GM21381 (cell line): ENCODE data around the gene MGAT5.

Source experiments
- ATAC-seq: cut with Tn5 transposase; IDR thresholded peaks from one replicate; pipeline ENCODE4 v1.9.1; 2021; ENCODE audit warnings: mild to moderate bottlenecking, moderate library complexity; ENCODE audit not compliant: unreplicated experiment

The MGAT5 gene

DNA sequence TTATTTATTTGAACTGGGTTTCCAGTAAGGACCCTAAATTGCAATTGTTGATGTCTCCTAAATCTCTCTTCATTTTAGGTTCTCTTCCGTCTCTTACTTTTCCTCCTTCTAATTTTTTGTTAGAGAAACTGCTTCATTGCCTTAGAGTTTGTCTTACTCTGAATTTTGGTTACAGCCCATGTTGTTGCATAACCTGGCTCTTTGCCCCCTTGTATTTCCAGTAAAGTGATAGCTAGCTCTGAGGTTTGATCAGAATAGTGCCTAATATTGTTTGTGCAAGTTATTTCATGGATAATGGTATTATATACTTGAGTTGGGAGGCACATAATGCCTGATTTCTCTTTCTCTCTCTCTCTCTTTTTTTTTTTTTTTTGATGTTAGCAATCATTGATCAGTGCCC, 71.8 kb downstream of the MGAT5 start:
- ATAC-seq, result no peak

DNA sequence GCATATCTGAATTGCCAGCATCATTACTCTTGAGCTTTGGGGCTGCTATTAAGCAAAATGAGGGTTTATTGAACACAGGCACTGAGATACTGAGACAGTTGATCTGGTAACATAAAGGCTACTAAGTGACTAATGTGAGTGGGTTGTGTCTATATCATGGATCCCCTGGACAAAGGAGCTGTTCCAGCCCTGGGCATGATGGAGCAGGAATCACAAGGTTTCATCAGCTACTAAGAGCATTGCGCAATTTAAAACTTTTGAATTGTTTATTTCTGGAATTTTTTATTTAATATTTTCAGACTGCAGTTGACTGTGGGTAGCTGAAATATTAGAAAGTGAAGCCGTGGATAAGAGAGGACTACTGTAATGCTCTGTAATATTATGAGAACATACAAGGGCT, 73.5 kb downstream of the MGAT5 start:
- ATAC-seq, result no peak

DNA sequence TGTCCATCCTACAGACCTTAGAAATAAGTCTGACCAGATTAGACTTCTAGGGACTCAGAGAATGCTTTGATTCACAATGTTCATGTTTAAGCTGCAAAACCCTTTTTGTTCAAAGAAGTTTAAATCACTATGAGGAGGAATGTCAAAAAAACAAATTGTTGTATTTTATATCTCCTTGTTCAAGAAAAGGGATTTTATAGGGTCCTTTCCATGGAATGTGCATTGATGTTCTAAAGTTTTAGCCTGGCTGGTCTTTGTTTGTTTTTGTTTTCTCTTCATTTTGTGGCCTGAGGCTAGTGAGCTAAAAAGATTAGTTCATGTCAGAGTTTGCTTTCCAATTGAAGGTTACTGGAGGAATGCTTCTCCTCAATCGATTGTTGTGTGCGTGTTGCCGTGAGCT, 77.2 kb downstream of the MGAT5 start:
- ATAC-seq, result no peak

DNA sequence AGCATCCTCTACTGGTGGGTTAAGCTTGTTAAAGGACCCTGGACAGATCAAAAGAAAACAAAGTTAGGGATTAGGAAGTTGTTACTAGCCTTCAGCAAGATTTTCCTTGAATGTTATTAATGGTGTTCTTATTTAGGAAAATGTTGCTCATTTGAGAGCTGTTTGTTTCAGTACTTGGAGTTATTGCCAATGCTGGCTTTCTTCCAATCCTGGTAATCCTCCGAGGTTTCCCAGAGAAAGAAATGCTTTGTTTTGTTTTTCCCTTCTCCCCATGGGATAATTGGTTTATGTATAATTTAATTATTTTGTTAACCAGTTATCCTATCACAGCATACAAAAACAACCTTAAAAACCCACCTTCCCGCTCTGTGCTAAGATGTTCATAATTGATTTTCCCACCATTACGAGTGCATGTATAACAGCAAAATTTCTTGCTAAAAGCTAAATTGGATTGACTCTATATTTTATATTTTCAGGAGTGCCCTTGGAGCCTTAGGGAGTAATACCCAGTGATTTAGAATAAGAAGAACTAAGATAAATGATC, 79.8 kb downstream of the MGAT5 start:
- ATAC-seq, result no peak

DNA sequence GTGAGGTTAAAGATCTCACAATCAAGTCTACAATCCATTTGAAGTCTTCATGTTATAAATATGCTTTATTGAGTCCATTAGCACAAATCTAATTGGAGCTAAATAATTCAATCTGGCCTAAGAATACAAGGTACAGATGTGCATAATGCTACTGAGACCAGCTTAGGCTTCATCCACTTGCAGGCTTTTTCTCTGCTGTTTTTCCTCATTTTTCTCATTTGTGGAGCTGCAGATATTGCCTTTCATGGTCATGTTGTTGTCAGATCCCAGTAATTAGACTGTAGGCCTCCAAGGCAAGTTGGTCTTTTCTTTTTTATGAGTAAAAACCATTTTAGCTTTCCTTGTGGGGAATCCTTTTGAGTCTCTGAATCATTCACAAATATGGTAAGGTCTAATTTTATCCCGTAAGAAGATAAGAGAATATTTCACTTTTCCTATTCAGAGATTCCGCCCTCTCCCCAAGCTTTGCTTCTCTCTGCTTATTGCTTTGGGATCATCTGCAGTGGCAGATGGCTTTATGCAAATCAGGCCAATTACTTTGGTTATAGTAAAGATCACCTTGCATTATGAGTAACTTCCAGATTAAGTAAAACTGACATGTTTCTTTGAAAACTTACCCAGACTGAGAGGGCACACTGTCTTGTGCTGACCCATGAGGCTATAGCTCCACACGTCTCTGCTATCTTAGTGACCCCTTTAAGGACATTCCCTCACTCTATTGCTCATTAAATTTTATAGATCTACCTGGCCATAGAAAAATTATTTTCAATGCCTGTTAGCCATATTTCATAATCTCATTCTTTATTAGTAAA, 80.9 kb downstream of the MGAT5 start:
- no peak for ATAC-seq

DNA sequence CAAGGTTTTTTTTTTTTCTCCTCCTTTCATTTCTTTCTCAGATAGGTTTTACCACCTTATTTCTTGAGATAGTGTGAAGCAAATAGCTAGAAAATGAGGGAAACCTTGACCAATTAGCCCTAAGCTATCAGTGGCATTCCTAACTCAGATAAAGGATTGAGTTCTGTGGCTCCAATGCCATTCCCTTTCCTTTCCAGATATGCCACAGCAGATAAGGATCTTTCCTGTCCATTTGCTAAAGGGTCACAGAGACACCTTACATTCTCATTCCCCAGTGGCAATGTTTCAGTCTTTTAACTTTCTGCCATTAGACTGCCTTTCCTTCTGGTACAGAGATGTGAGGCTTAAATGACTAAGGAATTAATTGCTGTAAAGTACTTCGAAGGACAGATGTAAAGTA, 81.7 kb downstream of the MGAT5 start:
- no peak for ATAC-seq

DNA sequence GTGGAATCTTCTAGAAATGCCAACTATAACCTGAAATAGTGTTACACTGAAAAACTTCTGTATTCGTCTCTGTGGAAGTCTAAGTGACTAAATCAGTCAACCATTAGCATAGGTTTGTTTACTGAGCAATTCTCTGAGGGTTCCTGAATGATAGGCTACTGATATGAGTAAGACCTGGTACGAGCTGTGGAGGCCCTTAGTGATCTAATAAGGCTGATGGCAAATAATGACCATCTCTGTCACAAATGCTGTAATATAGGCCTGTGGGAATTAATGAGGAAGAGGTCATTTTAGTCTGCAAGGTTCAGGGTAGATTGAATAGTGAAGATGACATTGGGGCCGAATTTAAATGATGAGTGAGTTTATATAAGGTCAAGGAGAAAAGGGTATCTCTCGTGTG, 82.5 kb downstream of the MGAT5 start:
- ATAC-seq, result peak; percentile 87

DNA sequence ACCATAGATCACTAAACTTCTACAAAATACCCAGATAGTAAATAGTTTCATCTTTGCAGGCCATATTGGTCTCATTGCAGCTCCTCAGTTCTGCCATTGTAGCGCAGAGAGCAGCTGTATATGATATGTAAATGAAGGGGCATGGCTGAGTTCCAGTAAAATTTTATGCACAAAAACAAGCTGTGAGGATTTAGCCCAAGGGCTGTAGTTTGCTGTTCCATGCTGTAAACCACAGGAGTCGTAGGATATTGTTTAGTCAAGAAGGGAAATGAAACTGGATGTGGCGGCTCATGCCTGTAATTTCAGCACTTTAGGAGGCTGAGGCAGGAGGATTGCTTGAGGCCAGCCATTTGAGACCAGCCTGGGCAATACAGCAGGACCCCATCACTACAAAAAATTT, 83.0 kb downstream of the MGAT5 start:
- no peak for ATAC-seq

DNA sequence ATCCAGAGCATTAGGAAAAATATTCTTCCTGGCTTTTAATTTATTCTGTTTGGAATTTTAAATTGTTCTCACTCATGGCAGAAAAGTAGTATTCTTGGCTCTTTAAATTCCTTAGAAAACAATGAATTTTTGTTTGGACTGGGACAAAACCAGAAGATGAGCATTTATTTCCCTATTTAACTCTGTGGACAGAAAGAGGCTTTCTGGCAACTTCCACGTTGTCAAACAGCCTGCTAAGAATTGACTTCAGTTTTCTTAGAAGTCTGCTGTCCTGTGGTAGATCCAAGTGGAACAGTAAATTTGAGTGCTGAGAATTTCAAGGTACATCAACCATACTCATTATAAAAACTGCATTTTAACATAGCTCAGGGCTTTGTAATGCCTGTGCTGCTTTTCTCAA, 83.8 kb downstream of the MGAT5 start:
- no peak for ATAC-seq

DNA sequence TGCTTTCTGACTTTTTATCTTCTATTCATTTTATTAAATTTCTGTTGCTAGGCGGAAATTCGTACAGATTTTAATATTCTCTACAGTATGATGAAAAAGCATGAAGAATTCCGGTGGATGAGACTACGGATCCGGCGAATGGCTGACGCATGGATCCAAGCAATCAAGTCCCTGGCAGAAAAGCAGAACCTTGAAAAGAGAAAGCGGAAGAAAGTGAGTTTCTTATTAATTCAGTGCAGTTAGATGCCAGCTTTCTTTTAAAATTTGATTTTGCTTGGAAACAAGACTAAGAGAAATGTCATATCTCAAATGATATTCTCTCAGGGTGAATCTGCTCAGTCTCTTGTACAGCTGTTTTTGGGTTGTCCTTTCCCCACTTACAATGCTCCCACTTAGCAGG, 84.3 kb downstream of the MGAT5 start:
- ATAC-seq, result no peak

DNA sequence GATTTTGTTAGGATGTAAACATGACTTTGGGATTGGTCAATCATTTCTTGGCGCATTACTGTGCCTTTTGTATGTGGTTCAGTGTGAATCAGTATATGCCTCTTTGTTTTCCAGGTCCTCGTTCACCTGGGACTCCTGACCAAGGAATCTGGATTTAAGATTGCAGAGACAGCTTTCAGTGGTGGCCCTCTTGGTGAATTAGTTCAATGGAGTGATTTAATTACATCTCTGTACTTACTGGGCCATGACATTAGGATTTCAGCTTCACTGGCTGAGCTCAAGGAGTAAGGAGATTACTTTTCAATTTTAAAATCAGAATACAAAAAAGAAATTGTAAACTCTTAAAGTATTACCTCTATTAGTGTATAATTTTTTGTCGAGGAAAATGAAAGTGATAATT, 87.6 kb downstream of the MGAT5 start:
- ATAC-seq, result no peak

DNA sequence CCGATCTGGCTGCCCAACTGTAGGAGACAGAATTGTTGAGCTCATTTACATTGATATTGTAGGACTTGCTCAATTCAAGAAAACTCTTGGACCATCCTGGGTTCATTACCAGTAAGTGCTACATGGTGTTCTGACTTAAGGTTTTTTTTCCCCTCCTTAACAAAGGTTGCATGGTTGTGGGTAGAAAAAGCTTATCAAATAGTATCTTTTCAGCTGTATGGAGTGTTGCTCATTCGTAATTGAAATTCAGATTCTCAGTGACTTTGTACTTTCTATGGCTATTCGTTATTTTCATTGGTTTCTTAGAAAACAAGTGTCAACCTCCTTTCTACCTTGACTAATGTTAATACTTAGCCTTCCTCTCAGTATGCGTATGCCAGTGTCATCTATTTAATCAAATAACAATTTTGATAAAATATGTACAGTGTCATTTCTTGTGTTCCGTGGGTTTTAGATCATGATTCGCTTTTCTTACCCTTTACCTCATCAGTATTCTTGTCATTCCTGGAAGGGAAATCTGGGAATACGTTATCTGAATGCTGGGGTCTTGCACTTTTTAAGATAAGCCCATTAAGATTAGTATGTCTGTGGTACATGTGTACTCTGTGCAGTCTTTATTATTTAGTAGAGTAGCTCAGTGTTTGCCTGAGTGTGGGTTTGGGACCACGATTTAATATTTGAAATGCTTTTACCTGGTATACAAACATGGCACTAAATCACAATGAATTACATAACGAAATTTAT, 91.3 kb downstream of the MGAT5 start:
- ATAC-seq, result no peak

DNA sequence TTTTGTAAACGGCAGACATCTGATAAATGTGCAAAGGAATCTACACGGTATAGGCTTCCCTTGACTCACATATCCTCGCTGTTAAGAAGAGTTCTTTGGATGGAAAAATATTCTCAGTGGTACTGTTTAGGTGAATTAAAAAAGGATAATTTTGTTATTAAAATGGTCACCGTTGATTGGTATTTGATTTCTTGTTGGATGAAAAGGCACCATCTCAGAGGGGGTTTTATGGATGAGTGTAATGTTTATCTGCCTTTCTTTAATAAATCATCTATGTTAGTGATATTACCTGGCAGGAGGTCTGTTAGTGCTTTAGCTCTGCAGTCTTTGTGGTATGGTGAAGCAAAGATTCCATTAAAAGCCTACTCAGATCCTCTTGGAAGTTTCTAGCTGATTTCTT, 92.3 kb downstream of the MGAT5 start:
- no peak for ATAC-seq

DNA sequence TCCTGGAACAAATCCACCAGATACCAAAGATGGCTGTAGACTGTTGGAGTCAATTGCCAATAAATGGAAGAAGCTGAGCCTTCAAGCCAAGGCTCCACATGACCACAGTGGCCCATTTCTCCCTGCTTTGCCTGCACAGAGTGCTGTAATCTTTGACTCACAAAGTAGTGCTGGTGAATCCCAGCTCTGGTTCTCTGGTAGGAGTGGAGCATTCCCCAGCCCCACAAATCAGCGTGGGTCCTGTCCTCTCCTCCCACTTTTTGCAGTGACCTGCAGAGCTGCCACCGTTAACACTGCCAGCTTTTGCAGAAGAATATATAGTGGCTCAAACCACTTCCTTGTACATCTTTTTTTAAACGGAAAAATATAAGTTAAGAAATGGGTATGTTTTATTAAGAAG, 93.9 kb downstream of the MGAT5 start:
- ATAC-seq, result no peak

DNA sequence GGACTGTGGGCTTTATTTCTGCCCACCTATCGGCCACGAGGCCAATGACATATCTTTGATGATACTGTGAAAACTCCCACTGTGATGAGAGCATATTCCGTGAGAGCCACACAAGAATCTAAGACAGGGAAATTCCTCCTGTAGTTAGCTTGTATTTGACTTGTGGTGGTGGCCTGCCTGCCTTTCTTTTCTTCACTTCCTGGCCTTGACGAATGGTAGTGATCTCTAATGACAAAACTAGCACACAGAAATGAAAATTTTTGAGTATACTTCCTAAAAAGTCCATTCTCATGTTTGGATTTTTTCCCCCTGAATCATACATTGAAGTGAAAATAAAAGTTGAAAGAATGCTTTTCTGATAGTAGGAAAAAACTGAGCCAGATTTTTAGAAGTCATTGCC, 94.4 kb downstream of the MGAT5 start:
- no peak for ATAC-seq

DNA sequence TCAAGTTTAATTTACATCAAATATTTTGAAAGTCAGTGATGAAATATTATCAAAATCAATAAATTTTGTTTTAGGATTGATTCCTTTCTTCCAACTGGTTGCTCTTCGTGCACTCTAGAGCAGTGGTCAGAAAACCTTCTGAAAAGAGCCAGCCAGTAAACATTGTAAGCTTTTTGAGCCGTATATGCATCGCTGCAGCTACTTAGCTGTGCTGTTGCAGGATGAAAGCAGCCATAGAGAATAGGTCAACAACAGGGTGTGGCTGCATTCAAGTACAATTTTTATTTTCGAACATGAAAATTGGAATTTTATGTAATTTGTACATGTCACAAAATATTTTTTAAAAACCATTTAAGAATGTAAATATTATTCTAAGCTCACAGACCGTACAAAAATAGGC, 94.9 kb downstream of the MGAT5 start:
- no peak for ATAC-seq

DNA sequence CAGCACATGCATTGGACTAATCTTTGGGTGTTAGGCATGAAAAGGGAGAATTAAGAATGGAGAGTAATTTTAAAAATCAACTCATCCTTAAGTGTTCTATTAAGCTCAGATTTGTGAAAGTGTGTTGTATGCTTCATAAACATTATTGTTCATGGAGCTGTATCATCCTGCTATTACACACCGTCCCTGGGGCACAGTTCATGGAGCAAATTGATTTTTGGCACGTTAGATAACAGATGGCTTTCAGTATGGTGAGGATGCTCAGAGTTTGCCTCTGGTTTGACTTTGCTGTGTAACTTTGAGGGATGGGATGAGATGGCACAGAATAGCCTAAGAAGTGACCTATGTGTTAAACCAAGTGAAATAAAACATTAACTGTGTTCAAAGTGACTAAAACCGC, 97.1 kb downstream of the MGAT5 start:
- ATAC-seq, result no peak

DNA sequence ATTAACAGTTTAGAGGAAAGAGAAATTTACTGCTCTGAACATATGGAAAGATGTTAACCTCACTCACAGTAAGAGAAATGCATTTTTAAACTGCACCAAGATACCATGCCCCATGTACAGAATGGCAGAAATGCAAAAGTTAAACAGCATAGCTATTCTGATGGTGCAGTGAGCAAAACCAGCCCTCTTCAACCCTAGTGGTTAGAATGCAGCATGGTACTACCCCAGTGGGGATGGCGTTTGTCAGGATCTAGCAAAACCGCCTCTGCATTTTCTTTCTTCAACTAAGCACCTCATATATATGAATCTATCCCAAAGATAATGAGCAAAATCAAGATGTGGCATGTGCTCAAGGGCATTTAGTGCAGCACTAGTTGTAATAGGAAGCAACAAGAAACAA, 98.0 kb downstream of the MGAT5 start:
- no peak for ATAC-seq

DNA sequence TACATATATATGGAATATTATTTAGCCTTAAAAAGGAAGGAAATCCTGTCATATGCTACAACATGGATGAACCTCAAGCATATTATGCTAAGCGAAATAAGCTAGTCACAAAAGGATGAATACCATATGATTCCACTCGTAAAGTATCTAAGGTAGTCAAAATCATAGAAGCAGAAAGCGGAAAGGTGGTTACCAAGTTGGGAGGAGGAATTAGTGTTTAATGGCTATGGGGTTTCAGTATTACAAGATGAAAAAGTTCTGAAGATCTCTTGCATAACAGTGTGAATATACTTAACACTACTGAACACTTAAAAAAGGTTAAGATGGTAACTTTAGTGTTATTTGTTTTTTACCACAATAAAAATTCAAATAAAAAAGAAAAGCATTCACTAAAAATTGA, 99.0 kb downstream of the MGAT5 start:
- no peak for ATAC-seq

DNA sequence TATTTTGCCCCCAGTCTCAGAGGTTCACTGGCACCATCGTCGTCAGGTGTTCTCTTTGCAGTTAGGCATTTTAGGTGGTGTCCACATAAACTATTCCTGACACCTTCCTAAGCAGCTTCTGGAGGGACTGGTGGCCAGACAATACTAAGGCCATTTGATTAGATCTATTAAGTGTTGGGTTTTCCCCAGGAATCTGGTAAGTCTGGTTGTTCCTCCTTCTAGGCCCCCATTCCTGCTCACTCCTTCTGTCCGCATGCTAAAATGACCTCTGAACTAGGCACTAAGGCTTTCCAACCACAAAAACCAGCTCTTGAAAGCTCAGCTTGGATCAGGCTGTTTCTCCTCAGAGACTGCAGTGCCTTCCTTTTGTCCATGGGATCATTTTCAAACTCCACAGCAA, 100.7 kb downstream of the MGAT5 start:
- no peak for ATAC-seq

DNA sequence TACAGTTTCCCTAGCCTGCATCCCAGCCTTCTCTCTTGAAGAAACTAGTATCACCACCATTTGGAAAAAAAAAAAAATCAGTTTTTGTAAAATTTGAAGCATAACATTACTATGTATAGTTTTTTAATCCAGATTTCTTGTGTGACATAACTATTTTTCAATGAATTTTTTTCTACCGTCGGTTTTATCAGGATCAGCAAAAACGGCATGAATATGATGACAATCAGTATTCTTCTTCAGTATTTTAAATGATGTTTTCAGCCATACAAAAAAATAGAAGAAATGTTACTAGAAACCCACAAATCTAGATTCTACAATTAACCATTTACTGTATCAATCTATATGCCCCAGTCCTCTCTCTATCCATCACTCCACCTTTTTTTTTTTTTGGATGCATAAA, 103.9 kb downstream of the MGAT5 start:
- ATAC-seq, result no peak

DNA sequence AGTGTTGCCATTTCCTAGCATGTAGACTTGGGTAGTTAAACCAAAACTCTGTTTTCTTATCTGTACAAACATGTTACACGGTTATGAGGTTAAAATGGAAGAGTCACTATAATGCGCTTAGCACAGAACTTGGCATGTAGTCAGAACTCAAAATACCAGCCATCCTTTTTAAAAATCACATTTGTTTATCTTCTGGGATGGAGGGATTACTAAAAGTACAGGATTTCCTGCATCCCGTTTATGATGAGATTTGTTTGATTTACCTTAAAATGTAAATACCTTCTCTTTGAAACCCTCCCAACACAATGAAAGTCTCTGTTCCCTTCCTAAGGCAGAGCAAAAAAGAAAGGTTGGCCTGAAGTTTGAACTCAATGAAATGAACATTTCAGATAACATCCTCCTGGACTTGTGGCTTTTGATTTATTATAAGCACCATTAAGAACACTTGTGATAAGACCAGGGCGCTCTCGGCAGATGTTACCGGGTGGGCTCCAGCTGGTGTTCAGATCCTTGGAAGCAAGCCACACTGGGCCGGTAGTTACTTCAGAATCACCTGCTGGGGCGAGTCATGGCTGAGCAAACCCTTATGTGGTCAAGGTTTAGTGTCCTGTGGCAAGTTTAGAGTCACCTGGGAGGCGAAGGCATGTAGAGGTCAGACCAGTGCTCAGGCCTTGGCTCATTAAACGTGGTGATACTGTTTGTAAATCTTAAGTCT, 105.7 kb downstream of the MGAT5 start:
- ATAC-seq, result no peak
